ENCODE measurements around the gene HIGD1C. TPM values are rescaled to one million over a fixed set of nuclear protein-coding genes. Genes with fewer than 3 reads are reported as not detected.
A peak's percentile ranks its signal among the peaks of the same experiment; 100 is the strongest.
"Not testable (repeated sequence)": the region's sequence is repeated elsewhere in the genome, so short reads cannot be mapped to it uniquely, and the experiment has no call there.

Gene HIGD1C
- total and polyA plus RNA-seq, 12 donors, result not detected

DNA sequence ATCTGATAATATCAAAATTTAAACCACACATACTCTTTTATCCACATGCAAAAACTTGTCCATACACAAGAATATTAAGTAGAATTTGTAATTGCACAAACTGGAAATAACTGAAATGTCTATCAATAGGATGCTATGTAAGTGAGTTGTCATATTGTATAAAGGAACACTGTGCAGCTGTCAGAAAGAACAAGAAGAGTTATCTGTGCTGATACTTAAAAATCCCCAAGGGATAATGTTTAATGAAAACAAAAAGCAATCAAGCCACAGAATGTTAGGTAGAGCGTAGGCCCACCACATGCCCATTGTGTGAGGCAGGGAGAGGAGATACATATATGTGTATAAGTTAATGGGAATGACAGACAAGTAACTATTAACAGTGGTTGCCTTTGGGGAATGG, 25.9 kb upstream of the HIGD1C start:
- H3K36me3 ChIP-seq (replicated peaks in 1 of 2), result peaks cover 0 to 18% of the 10 kb centered on the region in 2 donors
- TF ChIP-seq POLR2A (IDR thresholded peaks at IDR 0.05), result no peak
- TF ChIP-seq, protein P1, sequence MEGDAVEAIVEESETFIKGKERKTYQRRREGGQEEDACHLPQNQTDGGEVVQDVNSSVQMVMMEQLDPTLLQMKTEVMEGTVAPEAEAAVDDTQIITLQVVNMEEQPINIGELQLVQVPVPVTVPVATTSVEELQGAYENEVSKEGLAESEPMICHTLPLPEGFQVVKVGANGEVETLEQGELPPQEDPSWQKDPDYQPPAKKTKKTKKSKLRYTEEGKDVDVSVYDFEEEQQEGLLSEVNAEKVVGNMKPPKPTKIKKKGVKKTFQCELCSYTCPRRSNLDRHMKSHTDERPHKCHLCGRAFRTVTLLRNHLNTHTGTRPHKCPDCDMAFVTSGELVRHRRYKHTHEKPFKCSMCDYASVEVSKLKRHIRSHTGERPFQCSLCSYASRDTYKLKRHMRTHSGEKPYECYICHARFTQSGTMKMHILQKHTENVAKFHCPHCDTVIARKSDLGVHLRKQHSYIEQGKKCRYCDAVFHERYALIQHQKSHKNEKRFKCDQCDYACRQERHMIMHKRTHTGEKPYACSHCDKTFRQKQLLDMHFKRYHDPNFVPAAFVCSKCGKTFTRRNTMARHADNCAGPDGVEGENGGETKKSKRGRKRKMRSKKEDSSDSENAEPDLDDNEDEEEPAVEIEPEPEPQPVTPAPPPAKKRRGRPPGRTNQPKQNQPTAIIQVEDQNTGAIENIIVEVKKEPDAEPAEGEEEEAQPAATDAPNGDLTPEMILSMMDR (IDR thresholded peaks at IDR 0.05), result no peak
- H3K4me3 ChIP-seq, result peak overlapping the region in 2 of 4 donors; percentile 70 to 91
- H3K27me3 ChIP-seq, result no peaks in the 10 kb centered on the region
- H3K27ac ChIP-seq, result peak overlapping the region in 4 of 5 donors; percentile 2 to 94 (median 66)
- no peak for DNase-seq
- WGBS, 4 donors, result 16 to 40% (median 29%) methylated on average over 1 of the region's 1 CpG
- intact Hi-C loops (cut with DNase I), result loop anchor here in 1 of 2 donors (5.0 kb wide), 1 partner anchor 56 kb away; no protein-coding TSS in a partner anchor
- no peaks in the 10 kb centered on the region for H3K9me3 ChIP-seq (replicated peaks in 1 of 3)
- peaks cover 37 to 54% of the 10 kb centered on the region in 2 donors for H3K4me1 ChIP-seq (replicated peaks in 1 of 2)

DNA sequence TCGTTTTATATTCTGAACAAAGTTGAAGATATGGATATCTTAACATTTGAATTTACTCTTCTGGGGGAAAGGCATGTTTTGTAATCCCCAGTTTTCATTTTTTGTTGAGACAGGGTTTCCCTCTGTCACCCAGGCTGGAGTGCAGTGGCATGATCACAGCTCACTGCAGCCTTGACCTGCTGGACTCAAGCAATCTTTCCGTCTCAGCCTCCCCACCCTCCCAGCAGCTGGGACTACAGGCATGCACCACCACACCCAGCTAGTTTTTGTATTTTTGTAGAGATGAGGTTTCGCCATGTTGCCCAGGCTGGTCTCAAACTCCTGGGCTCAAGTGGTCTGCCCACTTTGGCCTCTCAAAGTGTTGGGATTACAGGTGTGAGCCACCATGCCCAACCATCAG, 25.4 kb upstream of the HIGD1C start:
- peak in 1 of 2 donors; percentile 43 for TF ChIP-seq POLR2A (IDR thresholded peaks at IDR 0.05)

DNA sequence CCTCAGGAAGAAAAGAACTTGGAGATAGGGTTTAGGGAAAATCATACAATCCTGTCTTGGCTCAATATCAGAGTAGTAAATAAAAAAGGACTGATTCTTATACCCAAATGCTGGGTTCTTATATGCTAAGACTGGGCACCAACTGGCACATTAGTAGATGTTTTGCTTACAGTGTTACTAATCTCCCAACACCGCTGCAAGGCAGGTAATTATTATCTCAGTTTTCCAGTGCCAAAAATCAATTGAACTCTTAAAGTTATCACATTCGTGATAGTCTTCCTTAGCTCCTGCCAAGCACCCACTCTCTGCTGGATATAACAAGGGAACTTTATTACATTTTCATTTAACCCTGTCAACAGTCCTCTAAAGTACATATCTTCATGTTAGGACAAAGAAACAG, 25.0 kb upstream of the HIGD1C start:
- H3K4me1 ChIP-seq (replicated peaks in 1 of 2), result peaks cover 35 to 49% of the 10 kb centered on the region in 2 donors
- intact Hi-C loops (cut with DNase I), result loop anchor here in 1 of 2 donors (5.0 kb wide), 1 partner anchor 55 kb away; no protein-coding TSS in a partner anchor
- no peaks in the 10 kb centered on the region for H3K9me3 ChIP-seq (replicated peaks in 1 of 3)
- no peak for TF ChIP-seq POLR2A (IDR thresholded peaks at IDR 0.05)
- TF ChIP-seq, protein P1 (IDR thresholded peaks at IDR 0.05), result no peak
- H3K27me3 ChIP-seq, result no peaks in the 10 kb centered on the region
- no peak for DNase-seq
- H3K4me3 ChIP-seq, result peak overlapping the region in 2 of 4 donors; percentile 70 to 91
- WGBS, 4 donors, result 12 to 23% (median 17%) methylated on average over 2 of the region's 2 CpGs
- peaks cover 0 to 18% of the 10 kb centered on the region in 2 donors for H3K36me3 ChIP-seq (replicated peaks in 1 of 2)
- H3K27ac ChIP-seq, result peak overlapping the region in 3 of 5 donors; percentile 45 to 94 (median 88)

More for the DNA sequence above, 25.4 kb upstream of the HIGD1C start:
- not testable (repeated sequence) for H3K27me3 ChIP-seq; H3K9me3 ChIP-seq (replicated peaks in 1 of 3)
- peaks cover 37 to 49% of the 10 kb centered on the region in 2 donors for H3K4me1 ChIP-seq (replicated peaks in 1 of 2)
- DNase-seq, result peak; percentile 47 to 76 (median 66)
- H3K4me3 ChIP-seq, result peak overlapping the region in 3 of 4 donors; percentile 12 to 91 (median 70)
- intact Hi-C loops (cut with DNase I), result loop anchor here in 1 of 2 donors (5.0 kb wide), 1 partner anchor 55 kb away; no protein-coding TSS in a partner anchor
- WGBS, 4 donors, result 12 to 18% (median 17%) methylated on average over 3 of the region's 3 CpGs
- H3K27ac ChIP-seq, result peak overlapping the region in 3 of 5 donors; percentile 45 to 94 (median 88)
- peaks cover 0 to 18% of the 10 kb centered on the region in 2 donors for H3K36me3 ChIP-seq (replicated peaks in 1 of 2)

DNA sequence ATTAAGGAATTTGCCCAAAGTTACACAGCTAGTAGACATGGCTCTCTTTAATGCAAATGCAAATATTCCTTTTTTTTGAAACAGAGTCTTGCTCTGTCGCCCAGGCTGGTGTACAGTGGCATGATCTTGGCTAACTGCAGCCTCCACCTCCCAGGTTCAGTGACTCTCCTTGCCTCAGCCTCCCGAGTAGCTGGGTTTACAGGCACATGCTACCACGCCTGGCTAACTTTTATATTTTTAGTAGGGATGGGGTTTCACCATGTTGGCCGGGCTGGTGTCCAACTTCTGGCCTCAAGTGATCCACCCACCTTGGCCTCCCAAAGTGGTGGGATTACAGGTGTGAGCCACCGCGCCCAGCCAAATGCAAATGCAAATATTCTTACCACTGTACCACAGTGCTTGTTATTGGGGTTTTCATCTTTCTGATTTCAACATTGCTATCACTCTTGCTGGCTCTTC, 24.5 kb upstream of the HIGD1C start:
- no peaks in the 10 kb centered on the region for H3K27me3 ChIP-seq
- H3K4me3 ChIP-seq, result peak overlapping the region in 2 of 4 donors; percentile 70 to 91
- peaks cover 31 to 49% of the 10 kb centered on the region in 2 donors for H3K4me1 ChIP-seq (replicated peaks in 1 of 2)
- H3K9me3 ChIP-seq (replicated peaks in 1 of 3), result no peaks in the 10 kb centered on the region
- no peak for DNase-seq
- H3K36me3 ChIP-seq (replicated peaks in 1 of 2), result peaks cover 0 to 18% of the 10 kb centered on the region in 2 donors
- TF ChIP-seq, protein P1 (IDR thresholded peaks at IDR 0.05), result no peak
- TF ChIP-seq POLR2A (IDR thresholded peaks at IDR 0.05), result no peak
- intact Hi-C loops (cut with DNase I), result loop anchor here in 1 of 2 donors (5.0 kb wide), 1 partner anchor 55 kb away; no protein-coding TSS in a partner anchor
- peak overlapping the region in 2 of 5 donors; percentile 88 to 94 for H3K27ac ChIP-seq
- WGBS, 4 donors, result 63 to 82% (median 73%) methylated on average over 6 of the region's 6 CpGs

All from adrenal gland (tissue), 12 donors.